ENCODE data around the gene HSD11B1.
A peak's percentile ranks its signal among the peaks of the same experiment; 100 is the strongest.
"Not testable (repeated sequence)": the region's sequence is repeated elsewhere in the genome, so short reads cannot be mapped to it uniquely, and the experiment has no call there.

The HSD11B1 gene

GRCh38 chr1:209697126-209697525, 7.5 kb upstream of the HSD11B1 start:
- H3K9ac ChIP-seq: no peak overlapping the region
- H3K4me2 ChIP-seq: peak overlapping the region in 4 of 11 experiments; percentile 4 to 29 (median 12); a peak in 3 of 22 replicates
- H3K4me1 ChIP-seq: peaks cover 14 to 75% (median 17%) of the 10 kb centered on the region in 10 experiments
- no peak overlapping the region for H3K4me3 ChIP-seq
- peaks cover 0 to 8% (median 0%) of the 10 kb centered on the region in 11 experiments; a peak in 1 of 22 replicates for H3K36me3 ChIP-seq
- no peak overlapping the region for H3K27ac ChIP-seq
- peaks cover 0 to 27% (median 4%) of the 10 kb centered on the region in 11 experiments; a peak in 8 of 22 replicates for H3K9me3 ChIP-seq (replicated peaks in 1 of 11)
- H3K27me3 ChIP-seq: no peaks in the 10 kb centered on the region
- TF ChIP-seq Cebpa-rat (IDR thresholded peaks at IDR 0.05): no peak
- no peaks in the 10 kb centered on the region for H4K20me1 ChIP-seq

- H3K27ac ChIP-seq, H4K20me1 ChIP-seq, H3K27me3 ChIP-seq, H3K9ac ChIP-seq: not testable (repeated sequence)
- Histone ChIP-seq H3K4me2 (peak overlapping the region in 2 of 11 experiments; percentile 33 to 79; a peak in 3 of 22 replicates), H3K36me3 (peaks cover 0 to 12% (median 0%) of the 10 kb centered on the region in 11 experiments; a peak in 3 of 22 replicates), H3K9me3 (replicated peaks in 1 of 11) (peaks cover 0 to 27% (median 4%) of the 10 kb centered on the region in 11 experiments; a peak in 8 of 22 replicates), H3K4me3 (peak overlapping the region in 1 of 10 experiments; percentile 16; a peak in 1 of 20 replicates), H3K4me1 (peaks cover 0 to 83% (median 4%) of the 10 kb centered on the region in 10 experiments; a peak in 10 of 20 replicates)
Observed at GRCh38 chr1:209700686-209701085, 4.0 kb upstream of the HSD11B1 start.

- Histone ChIP-seq H3K4me2 (peak overlapping the region in 1 of 11 experiments; percentile 79; a peak in 2 of 22 replicates), H4K20me1 (no peaks in the 10 kb centered on the region), H3K4me1 (peaks cover 0 to 75% (median 4%) of the 10 kb centered on the region in 10 experiments; a peak in 10 of 20 replicates), H3K4me3 (no peak overlapping the region), H3K36me3 (peaks cover 0 to 34% (median 5%) of the 10 kb centered on the region in 11 experiments; a peak in 9 of 22 replicates), H3K9ac (no peak overlapping the region), H3K27me3 (no peaks in the 10 kb centered on the region), H3K9me3 (replicated peaks in 1 of 11) (peaks cover 0 to 27% (median 4%) of the 10 kb centered on the region in 11 experiments; a peak in 8 of 22 replicates), H3K27ac (no peak overlapping the region)
- no peak for TF ChIP-seq Cebpa-rat (IDR thresholded peaks at IDR 0.05)
Observed at GRCh38 chr1:209702832-209703231, 1.8 kb upstream of the HSD11B1 start.

GRCh38 chr1:209703834-209704504, 677 bp upstream of the HSD11B1 start:
- H3K36me3 ChIP-seq: peaks cover 0 to 44% (median 5%) of the 10 kb centered on the region in 11 experiments; a peak in 9 of 22 replicates
- H4K20me1 ChIP-seq: no peaks in the 10 kb centered on the region
- H3K27ac ChIP-seq: peak overlapping the region in 1 of 11 experiments; percentile 40; a peak in 2 of 22 replicates
- no peaks in the 10 kb centered on the region for H3K27me3 ChIP-seq
- peaks cover 0 to 27% (median 4%) of the 10 kb centered on the region in 11 experiments; a peak in 8 of 22 replicates for H3K9me3 ChIP-seq (replicated peaks in 1 of 11)
- H3K4me1 ChIP-seq: peaks cover 0 to 65% (median 4%) of the 10 kb centered on the region in 10 experiments; a peak in 10 of 20 replicates
- H3K9ac ChIP-seq: no peak overlapping the region
- no peak overlapping the region for H3K4me3 ChIP-seq
- no peak for TF ChIP-seq Cebpa-rat (IDR thresholded peaks at IDR 0.05)
- peak overlapping the region in 8 of 11 experiments; percentile 8 to 79 (median 47); a peak in 13 of 22 replicates for H3K4me2 ChIP-seq

- no peak for TF ChIP-seq Cebpa-rat (IDR thresholded peaks at IDR 0.05)
- Histone ChIP-seq H4K20me1 (no peaks in the 10 kb centered on the region), H3K4me1 (peaks cover 0 to 56% (median 4%) of the 10 kb centered on the region in 10 experiments; a peak in 10 of 20 replicates), H3K9me3 (replicated peaks in 1 of 11) (peaks cover 0 to 16% (median 3%) of the 10 kb centered on the region in 11 experiments; a peak in 6 of 22 replicates), H3K4me2 (peak overlapping the region in 3 of 11 experiments; percentile 76 to 79 (median 78); a peak in 6 of 22 replicates), H3K27me3 (no peaks in the 10 kb centered on the region), H3K9ac (no peak overlapping the region), H3K36me3 (peaks cover 0 to 35% (median 5%) of the 10 kb centered on the region in 11 experiments; a peak in 9 of 22 replicates), H3K4me3 (no peak overlapping the region), H3K27ac (peak overlapping the region in 2 of 11 experiments; percentile 9 to 41; a peak in 3 of 22 replicates)
Observed at GRCh38 chr1:209705033-209705598, 470 bp downstream of the HSD11B1 start.

GRCh38 chr1:209706622-209707021, 2.0 kb downstream of the HSD11B1 start:
- H3K27ac ChIP-seq: no peak overlapping the region
- no peak overlapping the region for H3K4me2 ChIP-seq
- TF ChIP-seq Cebpa-rat (IDR thresholded peaks at IDR 0.05): no peak
- H4K20me1 ChIP-seq: no peaks in the 10 kb centered on the region
- peaks cover 0 to 2% (median 0%) of the 10 kb centered on the region in 11 experiments; a peak in 1 of 22 replicates for H3K9me3 ChIP-seq (replicated peaks in 1 of 11)
- peaks cover 0 to 35% (median 5%) of the 10 kb centered on the region in 11 experiments; a peak in 9 of 22 replicates for H3K36me3 ChIP-seq
- peaks cover 0 to 42% (median 4%) of the 10 kb centered on the region in 10 experiments; a peak in 10 of 20 replicates for H3K4me1 ChIP-seq
- no peaks in the 10 kb centered on the region for H3K27me3 ChIP-seq
- H3K9ac ChIP-seq: no peak overlapping the region
- H3K4me3 ChIP-seq: no peak overlapping the region

GRCh38 chr1:209707308-209707707, 2.7 kb downstream of the HSD11B1 start:
- TF ChIP-seq Cebpa-rat (IDR thresholded peaks at IDR 0.05): no peak
- Histone ChIP-seq H3K9ac (no peak overlapping the region), H3K4me3 (no peak overlapping the region), H3K4me1 (peaks cover 0 to 35% (median 4%) of the 10 kb centered on the region in 10 experiments; a peak in 10 of 20 replicates), H3K4me2 (no peak overlapping the region), H3K9me3 (replicated peaks in 1 of 11) (no peaks in the 10 kb centered on the region), H3K36me3 (peaks cover 0 to 35% (median 5%) of the 10 kb centered on the region in 11 experiments; a peak in 9 of 22 replicates), H3K27ac (no peak overlapping the region), H4K20me1 (no peaks in the 10 kb centered on the region), H3K27me3 (no peaks in the 10 kb centered on the region)

- peaks cover 0 to 35% (median 5%) of the 10 kb centered on the region in 11 experiments; a peak in 9 of 22 replicates for H3K36me3 ChIP-seq
- no peaks in the 10 kb centered on the region for H4K20me1 ChIP-seq
- no peak for TF ChIP-seq Cebpa-rat (IDR thresholded peaks at IDR 0.05)
- H3K4me3 ChIP-seq: no peak overlapping the region
- no peaks in the 10 kb centered on the region for H3K27me3 ChIP-seq
- no peak overlapping the region for H3K27ac ChIP-seq
- H3K4me2 ChIP-seq: no peak overlapping the region
- H3K9ac ChIP-seq: no peak overlapping the region
- H3K9me3 ChIP-seq (replicated peaks in 1 of 11): no peaks in the 10 kb centered on the region
- peaks cover 0 to 25% (median 4%) of the 10 kb centered on the region in 10 experiments; a peak in 10 of 20 replicates for H3K4me1 ChIP-seq
Observed at GRCh38 chr1:209708297-209708696, 3.7 kb downstream of the HSD11B1 start.

- no peak overlapping the region for H3K27ac ChIP-seq
- no peak overlapping the region for H3K4me2 ChIP-seq
- H3K36me3 ChIP-seq: peaks cover 0 to 35% (median 5%) of the 10 kb centered on the region in 11 experiments; a peak in 9 of 22 replicates
- H3K4me3 ChIP-seq: no peak overlapping the region
- H4K20me1 ChIP-seq: no peaks in the 10 kb centered on the region
- peaks cover 0 to 10% (median 0%) of the 10 kb centered on the region in 10 experiments; a peak in 4 of 20 replicates for H3K4me1 ChIP-seq
- no peaks in the 10 kb centered on the region for H3K27me3 ChIP-seq
- H3K9me3 ChIP-seq (replicated peaks in 1 of 11): no peaks in the 10 kb centered on the region
- TF ChIP-seq Cebpa-rat (IDR thresholded peaks at IDR 0.05): no peak
- no peak overlapping the region for H3K9ac ChIP-seq
Observed at GRCh38 chr1:209710093-209710492, 5.4 kb downstream of the HSD11B1 start.

All from BLaER1 treated with 17β-estradiol and CSF1 and Interleukin-3, amounts not matched to agents 10 nM and 100 nM (cell line).